NOMO-1 treated with dmso at 0.1 percent for 144 hours (cell line): Measurements from ENCODE around the gene CCDC9.
"Not testable (repeated sequence)": the region's sequence is repeated elsewhere in the genome, so short reads cannot be mapped to it uniquely, and the experiment has no call there.

Source experiments
- DNase-seq: peaks from one replicate; lab custom pipeline; 2025; ENCODE audit not compliant: unreplicated experiment; lab: John Stamatoyannopoulos, UW

Gene CCDC9

DNA sequence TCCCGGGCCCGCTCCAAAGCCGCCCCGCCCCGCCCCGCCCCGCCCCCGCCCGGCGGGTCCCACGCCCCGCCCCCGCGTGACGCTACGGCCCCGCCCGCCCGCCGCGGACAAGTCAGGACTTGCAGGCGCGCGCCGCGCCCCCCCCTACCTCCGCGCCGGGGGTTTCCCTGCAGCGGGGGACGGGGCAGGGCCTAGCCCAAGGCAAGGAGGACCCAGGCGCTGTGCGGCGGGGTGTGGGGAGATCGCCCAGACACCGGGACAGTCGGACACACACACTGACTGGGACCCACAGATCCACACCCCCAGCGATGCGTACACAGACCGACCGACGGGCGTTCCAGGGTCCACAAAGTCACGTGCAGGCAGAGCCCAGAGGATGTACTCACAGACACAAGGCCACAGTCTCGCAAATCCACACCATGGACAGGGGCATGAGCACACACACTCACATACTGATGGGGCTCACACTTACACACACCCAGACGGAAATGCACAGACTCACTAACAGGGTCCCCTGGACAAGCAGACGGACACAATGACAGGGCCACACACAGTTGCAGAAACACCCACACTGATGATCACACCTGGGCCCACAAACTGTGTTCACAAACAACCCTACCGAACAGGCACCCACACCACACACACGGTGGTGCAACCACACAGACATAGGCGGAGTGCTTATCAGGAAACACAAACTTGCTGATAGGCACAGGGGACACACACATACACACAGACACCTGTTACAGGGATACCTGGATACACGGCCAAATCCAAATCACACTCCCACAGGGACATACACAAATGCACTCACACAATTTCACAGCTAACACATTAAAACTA lies 24.9 kb upstream of the CCDC9 start:
- DNase-seq = peak; percentile 68

DNA sequence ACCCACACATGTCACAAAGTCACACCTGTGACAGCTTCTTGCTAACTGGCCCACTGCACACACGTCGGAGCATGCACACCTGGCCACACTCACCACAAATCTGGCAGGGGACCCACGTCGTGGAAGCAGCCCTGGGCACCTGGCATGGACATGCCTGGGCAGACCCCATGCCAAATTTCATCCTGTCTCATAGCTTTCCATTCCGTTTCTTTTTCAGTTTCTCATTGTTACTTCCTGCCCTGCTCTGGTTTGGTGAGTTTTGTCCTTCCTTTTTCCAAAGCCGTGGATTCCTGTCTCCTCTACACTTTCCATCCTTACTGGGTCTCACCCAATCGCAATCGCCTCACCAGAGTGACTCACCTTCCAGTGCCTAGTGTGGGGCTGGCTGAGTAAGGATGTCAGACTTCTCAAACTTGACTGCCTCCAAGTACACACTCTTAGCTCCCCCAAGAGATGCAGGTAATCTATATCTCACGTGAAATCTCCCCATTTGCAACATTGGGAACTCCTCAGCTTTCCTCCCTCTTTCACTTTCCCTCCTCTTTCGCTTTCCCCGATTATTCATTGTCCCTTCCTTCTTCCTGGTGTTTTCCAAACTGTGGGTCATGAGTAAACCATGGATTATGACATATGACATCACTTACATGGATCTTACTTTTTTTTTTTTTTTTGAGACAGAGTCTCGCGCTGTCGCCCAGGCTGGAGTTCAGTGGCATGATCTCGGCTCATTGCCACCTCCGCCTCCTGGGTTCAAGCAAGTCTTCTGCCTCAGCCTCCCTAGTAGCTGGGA lies 23.7 kb upstream of the CCDC9 start:
- no peak for DNase-seq

DNA sequence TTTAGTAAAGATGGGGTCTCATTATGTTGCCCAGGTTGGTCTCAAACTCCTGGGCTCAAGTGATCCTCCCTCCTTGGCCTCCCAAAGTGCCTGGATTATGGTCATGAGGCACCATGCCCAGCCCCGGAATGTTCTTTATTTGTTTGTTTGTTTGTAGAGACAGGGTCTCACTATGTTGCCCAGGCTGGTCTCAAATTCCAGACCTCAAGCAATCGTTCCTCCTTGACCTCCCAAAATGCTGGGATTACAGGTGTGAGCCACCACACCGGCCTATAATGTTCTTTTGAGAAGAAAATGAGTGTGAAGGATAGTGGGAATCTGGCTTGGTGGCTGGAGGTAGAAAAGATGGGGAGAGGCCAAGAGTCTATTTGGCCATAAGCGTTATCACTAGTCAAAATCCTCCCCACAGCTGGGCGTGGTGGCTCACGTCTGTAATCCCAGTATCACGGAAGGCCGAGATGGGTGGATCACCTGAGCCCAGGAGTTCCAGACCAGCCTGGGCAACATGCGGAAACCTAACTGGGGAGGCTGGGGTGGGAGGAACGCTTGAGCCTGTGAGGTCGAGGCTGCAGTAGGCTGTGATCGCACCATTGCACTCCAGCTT lies 20.2 kb upstream of the CCDC9 start:
- DNase-seq = no peak

DNA sequence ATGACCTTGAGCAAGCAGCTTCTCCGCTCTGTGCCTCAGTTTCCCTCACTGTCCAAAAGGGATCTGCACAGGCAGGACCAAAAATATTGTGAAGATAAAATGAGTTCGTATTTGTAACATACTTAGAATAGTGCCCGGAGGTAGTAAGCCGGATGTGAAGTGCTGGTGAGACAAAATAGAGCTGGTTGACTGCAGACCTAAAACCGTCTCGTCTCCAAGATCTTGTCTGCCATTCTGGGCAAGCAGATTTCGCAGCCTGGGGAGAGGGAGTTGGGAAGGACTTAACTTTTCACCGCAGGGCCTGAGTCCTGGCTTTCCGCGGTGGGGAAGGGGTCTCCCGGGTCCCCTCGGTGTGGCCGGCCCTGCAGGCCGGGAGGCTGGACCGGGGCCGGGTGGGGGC lies 17.2 kb upstream of the CCDC9 start:
- no peak for DNase-seq

DNA sequence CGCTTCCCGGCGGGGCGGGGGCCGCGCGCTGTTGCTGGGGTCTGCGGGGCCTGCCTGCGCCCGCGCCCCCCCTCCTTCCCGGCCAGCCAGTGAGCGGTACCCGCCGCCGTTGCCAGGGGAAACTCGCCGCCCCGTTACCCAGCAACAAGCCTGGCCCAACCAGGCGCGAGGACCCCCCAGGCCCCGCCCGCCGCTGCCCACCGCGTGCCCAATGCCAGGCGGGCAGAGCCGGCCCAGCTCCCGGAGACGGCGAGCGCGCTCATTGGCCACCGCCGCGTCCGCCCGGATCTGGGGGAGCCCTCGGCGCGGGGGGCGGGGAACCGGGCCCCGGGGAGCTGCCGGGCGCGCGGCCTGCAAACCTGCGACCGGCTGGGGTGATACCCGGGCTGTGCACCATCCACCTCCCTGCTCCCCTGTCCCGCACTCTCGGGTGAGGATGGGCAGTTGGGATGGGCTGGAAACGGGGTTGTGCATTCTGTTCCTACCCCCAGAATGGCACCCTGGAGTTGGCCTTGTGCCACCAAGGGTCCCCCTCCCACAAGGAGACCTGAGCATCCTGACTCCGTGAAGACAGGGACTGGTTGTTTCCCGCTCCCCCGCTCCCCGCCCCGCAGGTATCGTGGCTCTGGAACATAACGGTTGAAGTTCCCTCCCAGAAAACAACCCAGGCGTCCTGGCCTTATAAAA lies 16.6 kb upstream of the CCDC9 start:
- DNase-seq = no peak

DNA sequence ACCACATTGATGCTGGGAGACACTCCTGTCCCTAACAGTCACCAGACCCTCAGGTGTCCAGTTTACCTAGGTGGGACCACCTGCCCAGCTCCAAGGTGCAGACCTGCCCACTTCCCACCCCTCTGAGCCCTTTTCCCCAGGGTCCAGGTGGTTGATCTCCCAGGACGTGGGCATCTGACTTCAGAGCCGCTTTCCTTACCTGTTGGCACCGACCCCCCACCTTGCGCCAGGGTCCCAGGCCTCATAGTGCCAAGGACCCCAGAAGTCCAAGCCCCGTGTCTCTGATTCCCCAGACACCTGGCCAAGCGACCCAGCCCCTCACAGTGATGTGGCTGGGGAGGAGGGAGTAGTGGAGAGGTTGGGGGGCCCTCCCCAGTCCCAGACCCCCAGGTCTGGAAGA lies 15.8 kb upstream of the CCDC9 start:
- no peak for DNase-seq

DNA sequence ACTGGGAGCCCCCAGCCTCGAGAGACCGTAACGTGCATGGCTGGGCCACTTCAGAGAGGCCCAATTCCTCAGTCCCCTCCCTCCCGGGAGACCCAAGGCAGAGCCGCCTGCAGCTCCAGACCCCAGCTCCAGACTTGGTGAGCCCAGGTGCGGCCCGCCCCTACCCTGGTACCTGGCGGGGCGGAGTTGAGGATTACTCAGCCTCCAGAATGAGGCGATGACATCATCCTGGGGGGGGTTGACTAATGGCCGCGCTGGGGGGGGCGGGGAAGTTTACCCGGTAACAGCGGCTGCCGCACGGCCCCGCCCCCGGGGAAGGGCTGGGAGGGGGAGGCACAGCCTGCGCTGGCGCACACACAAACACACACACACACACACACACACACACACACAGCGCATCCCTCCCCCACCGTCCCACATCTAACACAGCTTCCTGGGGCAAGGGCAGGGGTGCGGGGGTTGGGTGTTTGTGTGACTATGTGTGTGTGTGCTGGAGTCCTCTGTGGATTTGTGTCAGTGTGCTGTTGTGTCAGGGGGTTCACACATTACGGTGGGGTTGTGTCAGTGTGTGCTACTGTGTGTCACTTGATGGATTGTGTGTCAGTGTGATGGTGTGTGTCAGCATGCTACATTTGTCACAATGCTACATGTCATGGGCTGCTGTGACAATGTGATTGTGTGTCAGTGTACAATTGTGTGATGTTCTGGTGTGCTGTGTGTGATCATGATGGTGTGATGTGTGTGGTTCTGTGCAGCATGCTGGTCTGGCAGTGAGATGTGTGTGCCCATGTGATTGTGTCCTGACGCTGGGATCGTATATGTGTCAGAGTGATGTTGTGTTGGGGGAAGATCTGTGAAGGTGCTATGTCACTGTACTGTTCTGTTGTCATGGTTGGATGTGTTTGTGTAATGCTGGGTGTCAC lies 15.1 kb upstream of the CCDC9 start:
- no peak for DNase-seq

DNA sequence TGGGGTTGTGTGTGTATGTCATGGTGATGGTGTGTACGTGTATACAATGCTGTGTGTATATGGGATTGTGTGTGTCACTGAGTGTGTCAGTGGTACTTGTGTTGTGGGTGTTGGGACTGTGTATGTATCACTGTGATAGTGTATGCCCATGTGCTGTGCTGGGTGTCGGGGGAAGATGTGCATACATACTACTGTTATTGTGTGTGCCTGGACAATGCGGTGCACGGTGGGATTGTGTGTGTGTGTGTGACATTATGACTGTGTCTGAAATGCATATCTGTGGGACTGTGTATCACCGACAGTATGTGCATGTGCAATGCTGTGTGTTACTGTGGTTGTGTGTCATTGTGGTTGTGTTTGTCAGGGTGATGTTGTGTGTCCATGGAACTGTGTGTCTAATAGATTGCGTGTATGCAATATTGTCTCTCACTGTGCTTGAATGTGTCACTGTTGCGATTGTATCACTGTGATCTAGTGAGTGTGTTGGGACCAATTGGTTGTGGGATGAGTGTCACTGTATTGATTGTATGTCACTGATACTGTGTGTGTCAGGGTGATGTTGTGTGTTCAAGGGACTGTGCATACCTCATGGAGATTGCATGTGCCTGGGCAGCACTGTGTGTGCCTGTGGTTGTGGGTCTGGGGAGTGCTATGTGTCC lies 14.3 kb upstream of the CCDC9 start:
- no peak for DNase-seq

DNA sequence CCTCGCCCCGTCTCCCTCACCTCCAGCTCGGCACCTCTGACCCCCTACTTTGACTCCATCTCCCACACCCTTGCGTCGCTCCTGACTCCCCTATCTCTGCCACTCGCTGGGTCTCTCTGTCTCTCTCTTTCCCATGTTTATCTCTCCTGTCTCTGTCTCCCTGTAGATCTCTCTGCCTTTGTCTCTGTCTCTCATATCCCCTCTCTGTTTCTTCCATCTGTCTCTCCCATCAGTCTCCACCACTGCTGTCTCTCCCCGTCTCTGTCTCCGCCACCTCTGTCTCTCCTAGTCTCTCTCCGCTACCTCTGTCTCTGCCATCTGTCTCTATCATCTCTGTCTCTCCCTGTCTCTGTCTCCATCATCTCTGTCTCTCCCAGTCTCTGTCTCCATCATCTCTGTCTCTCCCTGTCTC lies 13.0 kb upstream of the CCDC9 start:
- DNase-seq = no peak

DNA sequence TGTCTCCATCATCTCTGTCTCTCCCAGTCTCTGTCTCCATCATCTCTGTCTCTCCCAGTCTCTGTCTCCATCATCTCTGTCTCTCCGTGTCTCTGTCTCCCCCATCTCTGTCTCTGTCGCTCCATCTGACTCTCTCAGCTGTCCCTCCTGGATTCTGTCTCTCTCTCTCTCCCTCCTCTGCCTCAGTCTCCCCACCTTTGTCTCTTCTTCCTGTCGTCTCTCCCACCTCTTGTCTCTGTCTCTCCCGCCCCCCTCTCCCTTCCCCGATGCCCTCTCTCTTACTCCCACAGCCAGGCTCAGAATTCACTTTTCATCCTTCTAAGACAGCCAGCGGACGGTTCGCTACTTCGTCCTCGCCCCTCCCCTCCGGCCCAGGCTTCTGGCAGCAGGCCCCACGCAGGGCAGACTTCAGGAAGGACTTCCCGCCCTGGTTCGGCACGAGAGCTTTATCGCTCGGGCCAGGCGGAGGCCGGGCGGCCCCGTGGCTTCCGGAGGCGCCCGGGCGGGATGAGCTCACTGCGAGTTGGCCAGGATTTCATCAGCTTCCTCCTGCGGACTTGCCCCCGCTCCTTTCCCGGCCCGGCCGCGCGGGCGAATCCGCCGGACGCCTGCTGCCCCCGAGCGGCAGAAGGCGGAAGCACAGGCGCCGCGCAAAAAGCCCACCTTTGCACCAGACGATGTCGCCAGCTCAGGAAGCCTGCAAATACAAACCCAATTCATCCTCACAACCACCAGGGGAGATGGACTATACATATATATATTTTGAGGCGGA lies 12.4 kb upstream of the CCDC9 start:
- peak; percentile 94 for DNase-seq

DNA sequence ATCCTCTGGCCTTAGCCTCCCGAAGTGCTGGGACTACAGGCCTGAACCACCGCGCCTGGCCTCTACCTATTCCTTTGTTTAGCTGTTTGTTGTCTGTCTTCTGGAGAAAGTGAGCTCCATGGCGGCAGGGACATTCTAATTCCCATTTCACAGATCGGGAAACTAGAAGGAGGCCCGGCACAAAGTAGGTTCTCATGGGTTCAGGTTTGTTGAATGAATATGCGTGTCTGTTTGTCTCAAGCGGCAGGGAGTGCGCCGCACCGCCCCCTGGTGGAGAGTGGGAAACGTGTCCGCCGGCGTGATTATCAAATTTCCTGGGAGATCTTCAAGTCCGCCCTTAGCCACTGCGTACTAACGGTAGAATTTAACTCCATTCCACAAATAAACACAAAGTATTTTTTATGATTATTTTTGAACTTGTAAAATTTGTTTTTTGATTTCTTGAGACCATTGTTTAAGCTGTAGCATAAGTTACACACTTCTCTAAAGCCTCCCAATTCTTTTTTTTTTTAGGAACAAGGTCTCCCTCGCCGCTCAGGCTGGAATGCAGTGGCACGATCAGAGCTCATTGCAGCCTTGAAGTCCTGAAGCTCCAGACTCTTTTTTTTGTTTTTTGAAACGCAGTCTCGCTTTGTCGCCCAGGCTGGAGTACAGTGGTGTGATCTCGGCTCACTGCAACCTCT lies 8.9 kb upstream of the CCDC9 start:
- peak; percentile 23 for DNase-seq

DNA sequence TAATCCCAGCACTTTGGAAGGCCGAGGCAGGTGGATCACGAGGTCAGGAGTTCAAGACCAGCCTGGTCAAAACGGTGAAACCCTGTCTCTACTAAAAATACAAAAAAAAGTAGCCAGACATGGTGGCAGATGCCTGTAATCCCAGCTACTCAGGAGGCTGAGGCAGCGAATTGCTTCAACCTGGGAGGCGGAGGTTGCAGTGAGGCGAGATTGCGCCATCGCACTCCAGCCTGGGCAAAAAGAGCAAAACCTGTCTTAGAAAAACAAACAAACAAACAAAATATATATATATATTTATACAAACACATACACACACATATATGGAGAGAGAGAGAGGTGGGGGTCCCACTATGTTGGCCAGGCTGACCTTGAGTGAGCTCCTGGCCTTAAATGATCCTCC lies 3.3 kb upstream of the CCDC9 start:
- DNase-seq = not testable (repeated sequence)

DNA sequence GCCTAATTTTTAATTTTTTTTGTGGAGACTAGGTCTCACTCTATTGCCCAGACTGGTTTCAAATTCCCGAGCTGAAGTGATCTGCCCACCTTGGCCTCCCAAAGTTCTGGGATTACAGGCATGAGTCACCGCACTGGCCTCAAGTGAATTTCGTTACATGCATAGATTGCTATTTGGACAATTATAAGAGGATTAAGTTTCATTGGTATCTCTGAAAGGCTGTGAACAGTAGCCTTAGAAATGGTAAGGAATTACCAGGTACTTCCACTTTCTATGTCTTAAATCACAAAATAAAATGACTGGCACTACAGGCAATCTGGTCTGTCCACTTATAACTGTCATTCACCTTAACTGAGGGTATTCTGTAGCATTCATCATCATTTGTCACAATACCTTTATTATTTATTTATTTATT lies 2.9 kb upstream of the CCDC9 start:
- no peak for DNase-seq

DNA sequence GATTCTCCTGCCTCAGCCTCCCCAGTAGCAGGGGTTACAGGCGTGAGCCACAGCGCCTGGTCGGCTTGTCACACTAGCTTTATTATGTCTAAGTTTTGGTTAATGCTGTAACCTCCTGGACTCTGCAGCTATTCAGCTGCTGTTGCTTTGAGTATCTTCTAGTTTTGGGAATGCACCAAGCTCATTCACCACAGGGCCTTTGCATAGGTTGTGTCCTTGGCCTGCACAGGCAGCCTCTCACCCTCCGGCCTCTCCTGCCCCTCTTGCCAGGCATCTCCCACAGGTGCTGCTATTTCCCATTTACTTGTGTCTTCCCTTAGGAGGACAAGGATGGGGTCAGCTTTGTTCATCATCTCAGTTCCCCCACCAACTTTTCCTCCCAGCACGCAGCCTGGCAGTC lies 2.4 kb upstream of the CCDC9 start:
- no peak for DNase-seq

DNA sequence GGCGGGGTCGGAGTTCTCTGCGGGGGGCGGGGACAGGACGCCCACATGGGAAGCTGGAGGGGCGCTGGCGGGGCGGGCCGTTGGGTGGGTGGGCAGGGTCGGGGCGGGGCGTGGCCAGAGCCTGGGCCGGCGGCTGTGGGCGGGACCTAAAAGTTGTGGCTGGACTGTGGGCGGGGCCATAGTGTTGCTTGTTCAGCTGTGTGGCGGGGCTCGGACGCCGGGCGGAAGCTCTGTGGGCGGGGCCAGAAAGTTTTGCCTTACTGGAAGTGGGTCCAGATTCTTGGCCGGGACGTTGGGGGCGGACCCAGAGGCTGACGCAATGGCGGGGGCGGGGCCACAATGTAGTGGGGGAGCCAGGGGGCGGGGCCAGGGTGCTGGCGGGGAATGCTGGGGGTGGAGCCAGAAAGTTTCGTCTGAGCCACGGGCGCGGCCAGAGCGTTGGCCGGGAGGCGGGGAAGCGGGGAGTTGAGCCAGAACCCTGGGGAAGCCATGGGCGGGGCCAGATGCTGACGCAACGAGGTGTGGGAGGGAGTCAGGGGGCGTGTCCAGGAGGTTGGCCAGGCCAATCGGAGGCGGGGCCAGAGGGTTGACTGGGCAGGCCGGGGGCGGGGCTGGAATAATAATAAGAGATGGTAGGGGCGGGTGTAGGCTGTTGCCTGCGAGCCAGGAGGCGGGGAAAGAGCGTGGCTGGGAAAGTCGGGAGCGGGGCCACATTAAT lies 527 bp downstream of the CCDC9 start:
- DNase-seq = peak; percentile 100

DNA sequence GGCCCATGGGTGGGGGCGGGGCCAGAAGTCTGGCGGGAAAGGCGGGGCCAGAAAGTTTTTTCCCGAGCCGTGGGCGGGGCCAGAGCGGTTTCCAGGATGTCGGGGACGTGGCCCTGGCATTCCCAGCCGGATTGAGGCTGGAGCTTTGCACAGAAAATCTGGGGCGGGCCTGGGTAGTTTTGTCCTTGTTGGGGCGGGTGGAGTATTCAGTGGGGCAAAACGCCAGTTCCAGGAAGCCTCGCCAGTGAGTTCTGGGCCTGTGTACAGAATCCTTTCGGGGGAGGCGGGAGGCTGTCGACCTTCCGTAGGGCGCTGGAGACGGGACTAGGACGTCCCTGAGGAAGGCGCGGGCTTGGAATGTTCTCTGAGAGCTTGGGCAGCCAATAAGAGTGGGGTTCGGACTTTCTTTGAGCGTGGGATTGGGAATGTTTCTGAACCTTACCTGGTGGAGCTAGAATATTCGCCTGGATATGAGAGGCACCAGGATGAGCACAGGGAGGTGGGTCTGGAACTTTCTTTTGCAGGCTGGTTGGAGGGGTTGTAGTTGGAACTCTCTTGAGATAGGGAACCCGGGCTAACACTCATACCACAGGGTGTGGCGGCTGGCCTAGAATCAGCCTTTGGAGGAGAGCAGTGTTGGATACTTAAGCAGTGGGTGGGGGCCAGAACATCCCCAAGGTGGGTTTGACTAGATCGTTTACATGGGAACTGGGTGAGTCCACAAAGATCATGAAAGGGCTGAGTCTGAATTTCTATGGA lies 1.3 kb downstream of the CCDC9 start:
- no peak for DNase-seq

DNA sequence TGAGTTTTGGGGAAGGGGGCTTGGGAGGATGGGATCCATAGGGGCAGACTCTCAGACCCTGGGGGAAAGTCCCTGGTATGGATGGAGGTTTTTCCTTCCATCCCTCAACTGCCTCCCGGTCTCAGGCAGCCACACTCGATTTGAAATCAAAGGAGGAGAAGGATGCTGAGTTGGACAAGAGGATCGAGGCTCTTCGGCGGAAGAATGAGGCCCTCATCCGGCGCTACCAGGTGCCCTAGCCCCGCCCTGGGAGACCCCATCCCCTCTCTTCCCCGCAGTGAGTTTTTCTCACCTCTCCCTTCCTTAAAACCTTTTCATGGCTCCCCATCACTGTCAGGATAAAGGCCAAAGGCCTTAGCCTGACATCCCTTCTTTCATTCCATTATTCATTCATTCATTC lies 2.1 kb downstream of the CCDC9 start:
- no peak for DNase-seq
